ENCODE data around the gene MSMO1.
A peak's percentile ranks its signal among the peaks of the same experiment; 100 is the strongest.

Gene MSMO1

GRCh38 chr4:165375465-165375864, 48.0 kb downstream of the MSMO1 start:
- H3K4me3 ChIP-seq (ENCODE audit: low read length) = no peak overlapping the region
- no peak for DNase-seq (ENCODE audit: low read depth)
- no peak for TF ChIP-seq CTCF (conservative IDR thresholded peaks at IDR 0.05; ENCODE audit: low read length)

- DNase-seq (ENCODE audit: low read depth) = no peak
- TF ChIP-seq CTCF (conservative IDR thresholded peaks at IDR 0.05; ENCODE audit: low read length) = no peak
- peak overlapping the region; percentile 58 for H3K4me3 ChIP-seq (ENCODE audit: low read length)
Observed at GRCh38 chr4:165378398-165378744, 50.9 kb downstream of the MSMO1 start.

GRCh38 chr4:165378745-165379677, 51.5 kb downstream of the MSMO1 start, which contains the start of gene CPE:
TSS of gene CPE (plus strand) at chr4:165379008. CDS start at chr4:165379222, 214 bp downstream.
- peak; percentile 49 for DNase-seq (ENCODE audit: low read depth)
- peak within 1 kb of the TSS; percentile 58 for H3K4me3 ChIP-seq (ENCODE audit: low read length)
- TF ChIP-seq CTCF (conservative IDR thresholded peaks at IDR 0.05; ENCODE audit: low read length) = peak; percentile 43

- peak overlapping the region; percentile 58; the same call in 1 of the 2 replicates for H3K4me3 ChIP-seq (ENCODE audit: low read length)
- no peak for TF ChIP-seq CTCF (conservative IDR thresholded peaks at IDR 0.05; ENCODE audit: low read length)
- DNase-seq (ENCODE audit: low read depth) = no peak
Observed at GRCh38 chr4:165379678-165380064, 52.2 kb downstream of the MSMO1 start.

- DNase-seq (ENCODE audit: low read depth) = no peak
- no peak for TF ChIP-seq CTCF (conservative IDR thresholded peaks at IDR 0.05; ENCODE audit: low read length)
- H3K4me3 ChIP-seq (ENCODE audit: low read length) = no peak overlapping the region
Observed at GRCh38 chr4:165380805-165381204, 53.3 kb downstream of the MSMO1 start.

GRCh38 chr4:165381821-165382373, 54.4 kb downstream of the MSMO1 start:
- no peak for TF ChIP-seq CTCF (conservative IDR thresholded peaks at IDR 0.05; ENCODE audit: low read length)
- no peak overlapping the region for H3K4me3 ChIP-seq (ENCODE audit: low read length)
- no peak for DNase-seq (ENCODE audit: low read depth)

GRCh38 chr4:165382640-165383039, 55.2 kb downstream of the MSMO1 start:
- no peak for TF ChIP-seq CTCF (conservative IDR thresholded peaks at IDR 0.05; ENCODE audit: low read length)
- no peak for DNase-seq (ENCODE audit: low read depth)
- no peak overlapping the region for H3K4me3 ChIP-seq (ENCODE audit: low read length)

All from AG10803 (cell line).